ENCODE results near the gene C16orf74. TPM values are rescaled to one million over a fixed set of nuclear protein-coding genes. Genes with fewer than 3 reads are reported as not detected.

C16orf74 gene
- total RNA-seq, 4 donors from 2014 or later, result 0.27 to 7.0 TPM; not detected in 2

DNA sequence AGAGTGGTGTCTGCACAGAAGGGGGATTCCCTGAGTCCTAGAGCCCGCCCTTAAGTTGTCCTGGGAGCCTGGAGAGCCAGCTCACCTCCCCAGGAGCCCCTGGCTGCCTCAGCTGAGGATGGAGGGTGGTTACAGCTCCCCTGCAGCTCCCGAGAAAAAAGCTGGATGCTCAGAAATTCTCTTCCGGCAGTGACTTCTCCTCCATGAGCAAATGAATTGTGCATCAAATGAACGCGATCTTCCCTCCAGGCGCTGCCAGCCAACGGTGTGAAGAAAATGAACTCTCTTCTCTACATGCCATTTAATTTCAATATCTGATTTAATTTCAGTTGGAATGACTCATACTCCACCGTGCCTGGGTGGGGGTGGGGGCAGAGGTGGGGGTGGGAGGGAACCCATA is 14.3 kb upstream of the C16orf74 start:
- H3K9me3 ChIP-seq, result no peaks in the 10 kb centered on the region
- TF ChIP-seq, protein P1, sequence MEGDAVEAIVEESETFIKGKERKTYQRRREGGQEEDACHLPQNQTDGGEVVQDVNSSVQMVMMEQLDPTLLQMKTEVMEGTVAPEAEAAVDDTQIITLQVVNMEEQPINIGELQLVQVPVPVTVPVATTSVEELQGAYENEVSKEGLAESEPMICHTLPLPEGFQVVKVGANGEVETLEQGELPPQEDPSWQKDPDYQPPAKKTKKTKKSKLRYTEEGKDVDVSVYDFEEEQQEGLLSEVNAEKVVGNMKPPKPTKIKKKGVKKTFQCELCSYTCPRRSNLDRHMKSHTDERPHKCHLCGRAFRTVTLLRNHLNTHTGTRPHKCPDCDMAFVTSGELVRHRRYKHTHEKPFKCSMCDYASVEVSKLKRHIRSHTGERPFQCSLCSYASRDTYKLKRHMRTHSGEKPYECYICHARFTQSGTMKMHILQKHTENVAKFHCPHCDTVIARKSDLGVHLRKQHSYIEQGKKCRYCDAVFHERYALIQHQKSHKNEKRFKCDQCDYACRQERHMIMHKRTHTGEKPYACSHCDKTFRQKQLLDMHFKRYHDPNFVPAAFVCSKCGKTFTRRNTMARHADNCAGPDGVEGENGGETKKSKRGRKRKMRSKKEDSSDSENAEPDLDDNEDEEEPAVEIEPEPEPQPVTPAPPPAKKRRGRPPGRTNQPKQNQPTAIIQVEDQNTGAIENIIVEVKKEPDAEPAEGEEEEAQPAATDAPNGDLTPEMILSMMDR (IDR thresholded peaks at IDR 0.05), result no peak
- no peak for TF ChIP-seq POLR2AphosphoS5 (IDR thresholded peaks at IDR 0.05)
- no peak for TF ChIP-seq EP300 (IDR thresholded peaks at IDR 0.05; ENCODE audit: low read depth)
- H3K36me3 ChIP-seq, result no peaks in the 10 kb centered on the region
- no peak overlapping the region for H3K27ac ChIP-seq
- WGBS, 2 donors (ENCODE audit: low coverage in 1 of 2), result 49 to 61% methylated on average over 2 to 8 of the region's 8 CpGs
- H3K4me3 ChIP-seq, result no peak overlapping the region
- H3K27me3 ChIP-seq, result peaks cover 20% of the 10 kb centered on the region
- DNase-seq, result no peak
- in situ Hi-C loops (cut with MboI; ENCODE audit: low pct_ligation_motif_present in 1 of 4, low pct_unique_long_range_greater_than_20kb in 1 of 4, low sequenced_read_pairs in 3 of 4) (no loop called here), intact Hi-C loops (cut with DNase I; ENCODE audit: low total_unique reads) (no loop called here)
- no peaks in the 10 kb centered on the region for H3K4me1 ChIP-seq

DNA sequence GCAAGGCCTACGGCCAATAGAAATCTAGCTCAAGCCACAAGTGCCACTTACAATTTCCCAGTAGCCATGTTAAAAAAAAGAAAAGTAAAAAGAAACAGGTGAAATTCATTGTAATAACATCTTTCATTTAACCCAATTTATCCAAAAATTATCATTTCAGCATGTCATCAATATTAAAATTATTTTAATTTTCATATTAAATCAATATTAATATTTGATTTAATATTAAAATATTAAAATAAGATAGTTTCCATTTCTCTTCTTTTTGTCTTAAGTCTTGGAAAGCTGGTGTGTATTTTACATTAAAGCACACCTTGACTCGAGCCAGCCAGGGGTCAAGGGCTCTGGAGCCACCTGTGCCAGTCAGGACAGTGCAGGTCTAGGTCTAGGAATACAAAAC is 12.7 kb upstream of the C16orf74 start:
- intact Hi-C loops (cut with DNase I; ENCODE audit: low total_unique reads), result no loop called here
- Histone ChIP-seq H3K36me3 (no peaks in the 10 kb centered on the region), H3K4me3 (no peak overlapping the region), H3K9me3 (no peaks in the 10 kb centered on the region), H3K27me3 (peaks cover 35% of the 10 kb centered on the region), H3K27ac (no peak overlapping the region), H3K4me1 (no peaks in the 10 kb centered on the region)
- DNase-seq, result no peak
- in situ Hi-C loops (cut with MboI; ENCODE audit: low pct_ligation_motif_present in 1 of 4, low pct_unique_long_range_greater_than_20kb in 1 of 4, low sequenced_read_pairs in 3 of 4), result no loop called here
- 51 to 85% methylated on average over 2 of the region's 2 CpGs for WGBS, 2 donors (ENCODE audit: low coverage in 1 of 2)
- TF ChIP-seq, protein P1 (IDR thresholded peaks at IDR 0.05), result no peak
- no peak for TF ChIP-seq POLR2A (IDR thresholded peaks at IDR 0.05)
- no peak for TF ChIP-seq EP300 (IDR thresholded peaks at IDR 0.05; ENCODE audit: low read depth)
- no peak for TF ChIP-seq POLR2AphosphoS5 (IDR thresholded peaks at IDR 0.05)

DNA sequence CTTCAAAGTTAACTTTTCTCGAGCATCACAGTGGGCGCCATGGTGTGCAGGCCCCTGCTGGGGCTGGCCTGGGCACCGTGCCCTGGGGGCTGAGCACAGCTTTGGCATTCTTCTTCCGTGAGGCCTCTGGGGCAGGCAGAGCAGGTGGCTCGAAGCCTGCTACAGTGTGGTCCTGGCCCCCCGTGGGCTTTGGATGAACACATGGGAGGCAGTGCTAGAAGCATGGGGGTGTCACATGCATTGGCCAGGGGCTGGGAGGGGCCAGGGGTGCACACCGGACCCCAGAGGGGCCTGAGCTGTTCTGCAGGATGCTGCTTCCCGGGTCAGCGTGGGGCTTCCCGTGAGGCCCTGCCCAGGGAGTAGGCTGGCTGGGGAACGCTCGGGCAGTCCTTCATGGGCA is 12.1 kb upstream of the C16orf74 start:
- Histone ChIP-seq H3K9me3 (no peaks in the 10 kb centered on the region), H3K27ac (no peak overlapping the region), H3K4me1 (no peaks in the 10 kb centered on the region), H3K27me3 (peaks cover 35% of the 10 kb centered on the region), H3K4me3 (no peak overlapping the region), H3K36me3 (no peaks in the 10 kb centered on the region)
- 81% methylated on average over 12 of the region's 12 CpGs; no CpG with 5 or more reads in 1 of the 2 donors for WGBS, 2 donors (ENCODE audit: low coverage in 1 of 2)
- intact Hi-C loops (cut with DNase I; ENCODE audit: low total_unique reads), result no loop called here
- TF ChIP-seq, protein P1 (IDR thresholded peaks at IDR 0.05), result no peak
- TF ChIP-seq POLR2A (IDR thresholded peaks at IDR 0.05) (no peak), EP300 (IDR thresholded peaks at IDR 0.05; ENCODE audit: low read depth) (no peak), POLR2AphosphoS5 (IDR thresholded peaks at IDR 0.05) (no peak)
- DNase-seq, result no peak
- in situ Hi-C loops (cut with MboI; ENCODE audit: low pct_ligation_motif_present in 1 of 4, low pct_unique_long_range_greater_than_20kb in 1 of 4, low sequenced_read_pairs in 3 of 4), result no loop called here

DNA sequence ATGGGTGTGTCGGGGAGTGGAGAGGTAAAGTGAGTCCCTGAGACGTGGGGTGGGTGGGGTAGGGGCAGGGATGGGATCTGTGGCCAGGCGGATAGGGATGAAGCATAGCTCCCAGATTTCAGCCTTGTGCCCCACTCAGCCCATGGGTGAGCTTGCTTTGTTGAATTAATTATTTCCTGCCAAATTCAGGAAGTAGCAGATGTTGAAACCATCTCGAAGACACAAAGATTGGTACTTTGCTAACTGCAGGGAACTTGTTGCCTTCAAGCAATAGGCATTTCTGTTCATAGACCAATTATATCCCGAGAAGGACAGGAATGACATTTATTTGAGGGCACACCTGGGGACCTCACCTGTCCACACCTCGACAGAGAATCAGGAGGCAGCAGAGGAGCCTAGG is 11.0 kb upstream of the C16orf74 start:
- in situ Hi-C loops (cut with MboI; ENCODE audit: low pct_ligation_motif_present in 1 of 4, low pct_unique_long_range_greater_than_20kb in 1 of 4, low sequenced_read_pairs in 3 of 4) (no loop called here), intact Hi-C loops (cut with DNase I; ENCODE audit: low total_unique reads) (no loop called here)
- H3K4me3 ChIP-seq, result no peak overlapping the region
- no peak overlapping the region for H3K27ac ChIP-seq
- peaks cover 35% of the 10 kb centered on the region for H3K27me3 ChIP-seq
- H3K36me3 ChIP-seq, result no peaks in the 10 kb centered on the region
- H3K9me3 ChIP-seq, result no peaks in the 10 kb centered on the region
- DNase-seq, result no peak
- TF ChIP-seq POLR2A (IDR thresholded peaks at IDR 0.05), result no peak
- no peak for TF ChIP-seq POLR2AphosphoS5 (IDR thresholded peaks at IDR 0.05)
- TF ChIP-seq, protein P1 (IDR thresholded peaks at IDR 0.05), result no peak
- TF ChIP-seq EP300 (IDR thresholded peaks at IDR 0.05; ENCODE audit: low read depth), result no peak
- H3K4me1 ChIP-seq, result no peaks in the 10 kb centered on the region
- WGBS, 2 donors (ENCODE audit: low coverage in 1 of 2), result 45 to 57% methylated on average over 1 to 6 of the region's 6 CpGs

Data from transverse colon (tissue), 4 donors.